Subcutaneous adipose tissue (tissue), 4 donors: ENCODE measurements around the gene SLC26A11. TPM values are rescaled to one million over a fixed set of nuclear protein-coding genes. Genes with fewer than 3 reads are reported as not detected.

Experiments
- total RNA-seq, 4 donors: library from RNA; depleted of rRNA; stranded (reverse); fragments of >200 nt; gene quantifications; one replicate each; pipeline ENCODE4 v1.1.0, GENCODE V29; 2016
- TF ChIP-seq, protein P1 (sequence below): fragments of 450-650 bp; IDR thresholded peaks from one replicate; pipeline ENCODE4 v1.5.1; 2016; ENCODE audit warnings: low read depth, mild to moderate bottlenecking, control low read depth, antibody characterized with exemption, moderate library complexity

SLC26A11 gene
- total RNA-seq, 4 donors from 2014 or later = 4.7 to 31.4 (median 13.0) TPM

DNA sequence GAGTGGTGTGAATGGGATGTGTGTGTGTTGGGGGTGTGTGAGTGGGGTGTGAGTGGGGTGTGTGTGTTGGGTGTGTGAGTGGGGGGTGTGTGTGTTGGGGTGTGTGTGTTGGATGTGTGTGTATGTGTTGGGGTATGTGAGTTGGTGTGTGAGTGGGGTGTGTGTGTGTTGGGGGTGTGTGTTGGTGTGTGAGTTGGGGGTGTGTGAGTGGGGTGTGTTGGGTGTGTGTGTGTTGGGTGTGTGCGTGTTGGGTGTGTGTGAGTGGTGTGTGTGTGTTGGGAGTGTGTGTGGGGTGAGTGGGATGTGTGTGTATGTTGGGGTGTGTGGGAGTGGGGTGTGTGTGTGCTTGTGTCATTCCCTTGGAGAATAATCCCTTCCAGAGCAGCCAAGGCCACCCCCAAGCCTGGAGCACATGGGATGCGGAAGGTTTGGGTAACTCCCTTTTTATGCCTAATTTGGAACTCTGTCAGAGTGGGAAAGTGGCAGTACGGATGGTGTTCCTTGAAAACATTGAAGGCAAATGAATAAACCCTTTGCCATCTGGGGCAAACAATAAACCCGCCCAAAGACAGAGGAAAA is 54.7 kb downstream of the SLC26A11 start:
- TF ChIP-seq, protein P1, sequence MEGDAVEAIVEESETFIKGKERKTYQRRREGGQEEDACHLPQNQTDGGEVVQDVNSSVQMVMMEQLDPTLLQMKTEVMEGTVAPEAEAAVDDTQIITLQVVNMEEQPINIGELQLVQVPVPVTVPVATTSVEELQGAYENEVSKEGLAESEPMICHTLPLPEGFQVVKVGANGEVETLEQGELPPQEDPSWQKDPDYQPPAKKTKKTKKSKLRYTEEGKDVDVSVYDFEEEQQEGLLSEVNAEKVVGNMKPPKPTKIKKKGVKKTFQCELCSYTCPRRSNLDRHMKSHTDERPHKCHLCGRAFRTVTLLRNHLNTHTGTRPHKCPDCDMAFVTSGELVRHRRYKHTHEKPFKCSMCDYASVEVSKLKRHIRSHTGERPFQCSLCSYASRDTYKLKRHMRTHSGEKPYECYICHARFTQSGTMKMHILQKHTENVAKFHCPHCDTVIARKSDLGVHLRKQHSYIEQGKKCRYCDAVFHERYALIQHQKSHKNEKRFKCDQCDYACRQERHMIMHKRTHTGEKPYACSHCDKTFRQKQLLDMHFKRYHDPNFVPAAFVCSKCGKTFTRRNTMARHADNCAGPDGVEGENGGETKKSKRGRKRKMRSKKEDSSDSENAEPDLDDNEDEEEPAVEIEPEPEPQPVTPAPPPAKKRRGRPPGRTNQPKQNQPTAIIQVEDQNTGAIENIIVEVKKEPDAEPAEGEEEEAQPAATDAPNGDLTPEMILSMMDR = no peak

DNA sequence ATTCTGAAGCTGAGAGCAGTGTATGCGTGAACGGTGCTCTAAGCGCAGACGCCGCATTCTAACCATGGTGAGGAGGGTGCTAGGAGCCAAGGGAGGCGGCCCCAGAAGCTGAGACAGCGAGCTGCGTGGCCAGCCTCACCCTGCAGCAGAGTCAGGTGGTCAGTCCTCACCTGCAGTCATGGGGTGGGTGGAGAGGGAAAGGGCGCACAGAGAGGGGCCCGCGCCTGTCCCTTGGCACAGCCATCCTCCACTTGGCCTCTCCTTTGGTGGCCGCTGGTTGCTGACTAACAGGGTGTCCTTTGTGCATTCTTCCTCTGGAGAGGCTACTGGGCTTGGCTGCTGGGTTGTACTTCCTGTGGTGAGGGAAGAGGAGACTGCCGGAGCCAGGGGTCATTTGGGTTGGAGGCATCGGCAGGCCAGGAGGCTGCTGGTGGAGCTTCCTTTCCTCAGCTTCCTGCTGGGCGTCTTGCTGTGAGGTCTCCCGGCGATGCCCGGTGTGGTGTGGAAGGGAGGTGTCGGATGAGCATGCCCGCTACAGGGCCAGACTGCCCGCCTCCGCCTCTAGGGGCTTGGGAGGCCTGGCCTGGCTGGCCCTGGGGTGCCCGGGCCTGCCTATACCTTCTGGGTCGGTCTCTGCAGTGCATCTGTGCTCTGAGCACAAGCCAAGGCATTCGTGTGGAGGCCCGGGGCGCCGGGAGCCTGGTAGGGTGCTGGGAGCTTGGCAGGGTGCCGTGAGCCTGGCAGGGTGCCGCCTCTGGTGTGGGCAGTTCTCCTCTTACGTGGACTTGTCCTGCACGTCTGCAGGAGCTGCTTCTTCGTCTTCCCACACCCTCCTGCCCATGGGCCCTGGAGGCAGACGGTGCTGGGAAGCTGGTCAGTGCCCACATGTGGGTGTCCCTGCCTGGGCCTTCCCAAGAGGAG is 57.8 kb downstream of the SLC26A11 start:
- TF ChIP-seq, protein P1 = no peak

GRCh38 chr17:80279895-80280294 is 59.7 kb downstream of the SLC26A11 start:
- TF ChIP-seq, protein P1 = no peak

- TF ChIP-seq, protein P1 = no peak
These were observed 61.3 kb downstream of the SLC26A11 start for GRCh38 chr17:80281516-80281915.

GRCh38 chr17:80283116-80283852 is 63.1 kb downstream of the SLC26A11 start:
- TF ChIP-seq, protein P1 = no peak

GRCh38 chr17:80284631-80285030 is 64.4 kb downstream of the SLC26A11 start:
- TF ChIP-seq, protein P1 = no peak
